ENCODE data around the gene HSF2BP.

GRCh38 chr21:43699933-43700599 lies 40.8 kb upstream of the HSF2BP start:
- TF ChIP-seq CTCF (IDR thresholded peaks at IDR 0.05) (no peak), EP300 (IDR thresholded peaks at IDR 0.05) (no peak)

Data from stomach (tissue), 4 donors.